ENCODE data around the gene NR3C2. TPM values are rescaled to one million over a fixed set of nuclear protein-coding genes. Genes with fewer than 3 reads are reported as not detected.

The NR3C2 gene
- total and polyA plus RNA-seq, 3 experiments from 2014 or later = 5.7 to 7.3 (median 6.3) TPM

GRCh38 chr4:148029781-148030180 is 412.4 kb downstream of the NR3C2 start:
- Mint-ChIP-seq H3K4me1 (no peaks in the 10 kb centered on the region), H3K36me3 (peaks cover 2 to 26% (median 6%) of the 10 kb centered on the region in 3 donors), H3K27ac (peak overlapping the region in 1 of 8 donors; percentile 28), H3K4me3 (no peak overlapping the region), H3K27me3 (no peaks in the 10 kb centered on the region), H3K9me3 (peaks cover 0 to 9% (median 7%) of the 10 kb centered on the region in 5 donors)
- no peaks in the 10 kb centered on the region for H3K36me3 ChIP-seq (ENCODE audit: insufficient read depth, low read length)
- no peak overlapping the region for H3K4me3 ChIP-seq (ENCODE audit: low read length)
- no peak for DNase-seq
- H3K27ac ChIP-seq (ENCODE audit: low read depth, low read length) = no peak overlapping the region
- CTCF ChIA-PET = interaction anchor here (1.1 kb wide), 1 partner anchor 24 kb away, joined by 3 read pairs; no protein-coding TSS in a partner anchor
- no peaks in the 10 kb centered on the region for H3K27me3 ChIP-seq (ENCODE audit: insufficient read depth, low read length, poor library complexity, severe bottlenecking)
- H3K4me1 ChIP-seq (ENCODE audit: insufficient read depth, low read length) = no peaks in the 10 kb centered on the region
- POLR2A ChIA-PET = no interaction called here
- H3K9me3 ChIP-seq (ENCODE audit: low read length) = no peaks in the 10 kb centered on the region

All from CD8-positive, alpha-beta memory T cell (primary cell).